Stimulated activated CD8-positive, alpha-beta memory T cell treated with anti-CD3 and anti-CD28 coated beads, Interleukin-7, amount 100 ng/mL, for 48 hours (primary cell): Measurements from ENCODE around the gene GGT1.
"Not testable (repeated sequence)": the region's sequence is repeated elsewhere in the genome, so short reads cannot be mapped to it uniquely, and the experiment has no call there.

ENCODE experiments used
- DNase-seq, 2 donors: peaks; one replicate each; pipeline ENCODE4 v3.0.0-alpha.2; 2020; ENCODE audit warnings: low read depth in 1 of 2; ENCODE audit errors: extremely low read depth in 1 of 2

The GGT1 gene

DNA sequence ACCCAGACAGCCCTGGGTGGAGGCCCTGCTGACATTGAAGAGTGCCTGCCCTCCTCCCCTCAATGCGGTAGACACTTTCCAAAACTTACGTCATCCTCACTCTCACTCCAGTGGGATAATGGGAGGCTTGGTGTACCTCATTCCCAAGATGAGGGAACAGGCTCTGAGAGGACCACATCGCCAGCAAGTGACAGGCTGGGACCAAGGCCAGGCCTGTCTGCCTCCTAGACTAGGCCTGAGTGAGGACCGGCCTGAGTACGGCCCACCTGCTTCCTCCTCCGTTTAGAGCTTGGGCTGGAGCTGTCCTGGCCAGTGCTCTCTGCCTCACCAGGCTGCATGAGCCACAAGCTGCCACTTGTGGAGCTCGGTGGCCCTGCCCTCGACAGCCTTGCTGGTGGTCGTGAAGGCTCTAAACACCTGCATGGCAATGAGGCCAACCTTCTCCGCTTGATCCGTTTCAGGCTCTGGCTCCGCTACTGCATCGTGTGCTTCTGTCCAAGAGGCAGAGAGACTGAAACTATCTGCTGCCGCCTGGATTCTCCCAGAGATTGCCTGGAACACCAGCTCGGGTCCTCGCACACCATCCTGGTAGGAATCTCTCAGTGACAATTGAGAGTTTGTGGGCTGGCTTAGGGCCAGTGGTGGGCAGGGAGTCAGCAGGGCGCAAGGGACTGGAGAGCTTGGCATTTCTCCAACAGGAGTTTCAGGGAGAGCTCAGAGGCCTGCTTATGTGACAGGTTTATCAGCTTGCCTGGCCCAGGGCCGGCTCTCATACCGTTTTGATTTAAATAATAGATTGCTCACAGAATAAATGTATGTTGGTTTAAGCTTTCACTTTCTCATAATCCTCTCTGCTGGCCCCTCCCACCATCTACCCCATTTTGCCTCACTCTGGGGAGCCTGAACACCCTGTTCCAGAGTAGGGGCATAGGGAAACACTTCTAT lies 19.5 kb upstream of the GGT1 start:
- no peak for DNase-seq

GRCh38 chr22:24584166-24584790 lies 18.7 kb upstream of the GGT1 start:
- no peak for DNase-seq

DNA sequence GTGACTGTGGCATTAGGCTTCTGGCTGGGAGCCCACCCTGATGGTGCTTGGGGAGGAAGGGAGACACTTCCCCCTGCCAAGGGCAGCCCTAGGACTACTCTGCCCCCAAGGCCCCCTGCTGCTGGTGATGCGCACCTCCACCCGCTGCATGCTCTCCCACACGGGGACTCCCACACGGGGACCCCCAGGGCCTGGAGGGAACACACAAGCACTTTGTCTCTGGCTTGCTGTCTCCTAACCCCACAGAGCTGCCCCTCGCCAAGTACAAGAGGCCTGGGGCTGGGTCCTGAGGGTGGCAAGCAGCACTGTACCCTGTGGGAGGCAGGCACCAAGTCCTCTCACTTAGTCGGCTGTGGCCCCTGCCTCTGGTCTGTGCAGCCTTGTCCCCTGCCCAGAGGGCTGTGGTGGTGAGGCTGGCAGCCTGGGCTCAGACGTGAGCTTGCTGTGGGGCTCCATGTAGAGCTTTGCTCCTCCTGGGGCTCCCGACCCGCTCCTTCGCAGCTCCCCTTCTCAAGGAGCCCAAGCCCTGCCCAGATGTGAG lies 18.1 kb upstream of the GGT1 start:
- no peak for DNase-seq

GRCh38 chr22:24585461-24585860 lies 17.5 kb upstream of the GGT1 start:
- no peak for DNase-seq

- no peak for DNase-seq
These were observed 17.0 kb upstream of the GGT1 start for GRCh38 chr22:24585927-24586546.

DNA sequence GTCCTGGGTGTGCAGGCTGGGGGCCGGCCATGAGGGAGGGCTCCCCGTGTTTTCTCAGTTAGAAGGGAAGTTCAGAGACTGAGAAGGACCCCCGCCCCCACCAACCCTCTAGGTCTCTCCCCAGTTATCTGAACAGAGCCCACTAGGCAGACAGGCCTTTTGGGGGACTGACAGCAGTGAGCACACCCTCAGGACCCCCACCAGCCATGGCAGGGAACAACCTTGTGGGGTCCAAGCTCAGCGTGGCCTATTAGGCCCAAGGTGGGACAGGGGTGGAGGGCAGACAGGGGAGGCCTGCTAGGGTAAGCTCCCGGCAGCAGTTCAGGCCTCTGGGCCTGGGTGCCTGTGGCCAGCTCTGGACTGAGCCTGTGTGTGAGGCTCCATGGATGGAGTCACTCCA lies 15.7 kb upstream of the GGT1 start:
- DNase-seq, result no peak

DNA sequence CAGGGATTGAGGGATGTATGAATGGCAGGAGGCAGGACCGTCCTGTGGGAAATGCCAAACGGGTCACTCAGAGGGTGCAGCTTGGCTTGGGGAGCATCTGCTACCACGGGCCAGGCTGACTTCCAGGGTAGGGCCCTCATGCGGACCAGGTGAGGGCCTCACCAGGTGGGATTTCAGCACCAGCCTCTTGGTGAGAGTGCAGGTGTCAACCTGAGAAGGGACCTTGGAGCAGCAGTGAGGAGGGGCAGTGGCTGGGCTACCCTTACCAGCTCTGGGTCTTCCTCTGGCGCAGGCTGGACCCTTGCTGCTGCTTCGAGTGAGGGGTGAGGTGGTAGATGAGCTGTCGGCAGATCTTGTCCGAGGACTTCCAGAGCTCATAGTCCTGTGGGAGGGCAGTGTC lies 15.0 kb upstream of the GGT1 start:
- DNase-seq, result no peak

DNA sequence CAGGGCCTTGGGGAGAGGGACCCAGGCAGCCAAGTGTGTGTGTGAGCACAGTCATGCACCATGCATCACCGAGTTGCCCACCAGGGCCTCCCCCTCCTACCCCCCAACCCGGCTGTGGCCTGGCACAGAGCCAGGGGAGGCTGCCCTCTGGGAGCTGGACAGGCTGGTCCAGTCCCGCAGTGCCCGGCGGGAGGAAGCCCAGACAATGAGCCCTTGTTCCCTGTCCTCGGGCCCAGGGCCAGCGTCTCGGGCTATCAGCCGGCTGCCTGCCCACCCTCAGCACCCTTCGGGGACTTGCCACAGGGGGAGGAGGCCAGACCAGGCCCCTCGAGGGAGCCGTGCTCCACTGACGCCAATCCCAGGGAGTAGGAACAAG lies 14.6 kb upstream of the GGT1 start:
- DNase-seq, result no peak

- DNase-seq, result no peak
These were observed 14.1 kb upstream of the GGT1 start for GRCh38 chr22:24588757-24589481.

DNA sequence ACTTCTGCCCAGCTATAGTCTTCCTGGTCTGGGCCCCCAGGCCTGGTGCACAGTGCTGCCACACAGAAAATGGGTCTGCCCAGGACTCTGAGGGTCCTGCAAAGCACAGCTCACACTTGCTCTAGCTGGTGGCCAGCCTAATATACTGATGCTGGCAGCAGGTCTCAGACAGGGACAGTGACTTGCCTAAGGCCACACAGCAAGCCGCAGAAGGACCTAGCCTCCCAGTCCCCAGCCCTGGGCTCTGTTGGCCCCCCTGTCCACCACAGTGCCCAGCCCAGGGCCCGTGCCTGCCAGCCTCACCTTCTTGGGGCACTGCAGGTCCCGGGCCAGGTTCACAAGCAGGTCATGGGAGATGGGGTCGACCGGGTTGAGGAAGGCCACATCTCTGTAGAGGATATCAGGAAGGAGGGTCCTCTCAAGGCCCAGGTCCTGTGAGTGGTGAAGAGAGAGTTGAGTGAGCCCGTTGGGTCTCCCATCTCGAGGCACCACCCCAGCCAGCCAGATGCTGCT lies 13.4 kb upstream of the GGT1 start:
- DNase-seq, result no peak

DNA sequence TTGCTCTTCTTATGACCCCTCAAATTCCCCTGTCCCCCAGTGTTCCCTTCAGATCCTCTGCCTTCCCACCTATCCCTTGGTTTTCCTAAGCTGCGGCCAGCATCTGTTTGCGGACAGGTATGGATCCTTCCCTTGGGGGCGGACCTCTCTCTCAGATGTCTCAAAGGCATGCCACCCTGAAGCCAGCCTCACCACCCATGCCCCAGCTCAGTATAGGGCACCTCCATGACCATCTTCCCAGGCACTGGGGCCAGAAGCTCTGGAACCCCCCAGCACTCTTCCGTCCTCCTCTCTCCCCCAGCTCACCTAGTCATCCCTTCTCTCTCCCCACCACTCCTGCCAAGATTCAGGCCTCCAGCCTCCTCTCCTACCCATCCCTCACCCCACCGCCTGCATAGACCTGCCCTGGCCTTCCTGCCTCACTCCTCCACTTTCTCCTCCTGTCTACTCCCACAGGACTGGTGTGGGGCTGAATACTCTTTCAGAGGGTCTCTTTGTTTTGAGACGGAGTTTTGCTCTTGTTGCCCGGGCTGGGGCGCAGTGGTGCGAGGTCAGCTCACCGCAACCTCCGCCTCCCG lies 12.3 kb upstream of the GGT1 start:
- DNase-seq, result no peak

- DNase-seq, result no peak
These were observed 11.6 kb upstream of the GGT1 start for GRCh38 chr22:24591286-24591830.

DNA sequence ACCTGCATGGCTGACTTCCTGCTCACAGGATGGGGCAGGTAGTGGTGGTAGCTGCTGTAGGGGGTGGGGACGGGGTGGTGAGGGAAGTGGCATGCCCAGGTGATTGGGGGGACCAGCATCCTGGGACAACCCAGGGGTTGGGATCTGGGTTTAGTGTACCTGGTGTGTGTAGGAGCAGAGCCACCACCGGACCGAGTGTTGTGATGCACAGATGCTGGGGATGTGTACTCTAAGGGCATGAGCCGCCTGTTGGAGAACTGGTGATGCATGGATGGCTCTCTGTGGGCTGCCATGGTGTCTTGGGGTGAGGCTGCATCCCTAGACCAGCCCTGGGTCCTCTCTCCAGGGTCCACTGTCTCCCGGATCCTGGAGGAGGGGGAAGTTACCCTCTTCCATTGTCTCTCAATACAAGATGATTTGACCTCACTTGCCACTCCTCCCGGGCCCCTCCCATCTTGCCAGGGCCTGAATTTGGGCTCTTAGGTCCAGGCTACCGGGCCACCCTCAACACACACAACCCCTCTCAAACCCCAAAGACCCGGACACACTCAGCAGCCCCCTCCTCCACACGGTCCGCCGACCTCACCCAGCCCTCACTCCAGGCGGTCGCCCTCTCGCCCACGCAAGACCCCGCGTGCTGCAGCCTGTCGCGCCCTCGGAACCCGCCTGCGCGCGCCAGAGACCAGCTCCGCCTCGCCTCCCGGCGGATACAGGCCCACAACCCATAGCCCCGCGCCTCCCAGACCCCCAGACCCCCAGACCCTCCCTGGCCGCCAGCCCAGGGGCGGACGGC lies 10.7 kb upstream of the GGT1 start:
- no peak for DNase-seq

- peak in 1 of 2 donors; percentile 37 for DNase-seq
These were observed 10.0 kb upstream of the GGT1 start, which contains the start of gene LRRC75B for GRCh38 chr22:24592851-24593558. TSS of gene LRRC75B (minus strand) at chr22:24593073. CDS start at chr22:24593039, 34 bp downstream.

DNA sequence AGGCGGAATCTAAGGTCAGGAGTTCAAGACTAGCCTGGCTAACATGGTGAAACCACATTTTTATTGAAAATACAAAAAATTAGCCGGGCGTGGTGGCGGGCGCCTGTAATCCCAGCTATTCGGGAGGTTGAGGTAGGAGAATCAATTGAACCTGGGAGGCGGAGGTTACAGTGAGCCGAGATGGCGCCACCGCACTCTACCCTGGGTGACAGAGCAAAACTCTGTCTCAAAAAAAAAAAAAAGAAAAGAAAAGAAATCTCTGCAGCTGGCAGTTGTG lies 9.5 kb upstream of the GGT1 start:
- not testable (repeated sequence) for DNase-seq

- DNase-seq, result no peak
These were observed 9.0 kb upstream of the GGT1 start for GRCh38 chr22:24593836-24594568.

GRCh38 chr22:24594569-24595120 lies 8.3 kb upstream of the GGT1 start:
- DNase-seq, result no peak

DNA sequence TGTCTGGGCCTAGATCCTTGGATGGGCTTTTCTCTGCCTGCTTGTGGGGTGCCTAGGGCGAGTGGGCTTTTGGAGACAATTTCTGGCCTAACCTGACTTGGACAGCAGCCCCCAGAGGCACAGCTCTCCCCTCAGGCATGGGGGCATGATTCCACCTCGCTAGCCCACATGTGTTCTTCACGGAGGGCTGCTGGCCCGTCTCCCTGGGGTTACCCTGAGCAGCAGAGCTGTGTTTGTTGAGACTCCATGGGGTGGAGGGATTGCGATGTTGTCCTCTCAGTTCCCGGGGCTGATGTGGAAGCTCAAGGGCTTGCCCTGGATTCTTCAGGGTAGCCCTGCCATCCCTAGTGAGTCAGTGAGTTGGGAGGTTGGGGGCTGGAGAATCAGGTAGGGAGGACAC lies 7.8 kb upstream of the GGT1 start:
- no peak for DNase-seq
